Sciatic nerve (tissue), 2 donors: Measurements from ENCODE around the gene DSCAML1. TPM values are rescaled to one million over a fixed set of nuclear protein-coding genes. Genes with fewer than 3 reads are reported as not detected.

Experiments used
- ATAC-seq: fragments of 200-7000 bp; cut with Tn5 transposase; one replicate; pipeline ENCODE4 v1.9.1; 2020; ENCODE audit warnings: mild to moderate bottlenecking, moderate library complexity
- DNase-seq: peaks from one replicate; pipeline ENCODE4 v3.0.0-alpha.2; 2020; ENCODE audit warnings: low spot score
- intact Hi-C: fragments of 100-400 bp; cut with DNase I; formaldehyde crosslinking; loops from one replicate; pipeline ENCODE4 v1.14.2; 2022
- total RNA-seq: library from RNA; stranded (reverse); fragmentation: NEBNext Ultra II Directional; extraction: Animal tissue kit (Norgen Biotek cat#: 25700); gene quantifications from one replicate; pipeline ENCODE4 v1.2.1, GENCODE V29; 2021
- donor health status: DM: no; HTN: no; CAD: no.
- donor health status: DM: no; HTN: no; CAD: no.

DSCAML1 gene
- 4.2 TPM for total RNA-seq

GRCh38 chr11:117796872-117797529 is at the start of gene DSCAML1:
Gene DSCAML1, minus strand, starts transcription at chr11:117797216. Its CDS starts 137 bp downstream, at chr11:117797079.
- no peak for ATAC-seq
- intact Hi-C loops: no loop called here

DNA sequence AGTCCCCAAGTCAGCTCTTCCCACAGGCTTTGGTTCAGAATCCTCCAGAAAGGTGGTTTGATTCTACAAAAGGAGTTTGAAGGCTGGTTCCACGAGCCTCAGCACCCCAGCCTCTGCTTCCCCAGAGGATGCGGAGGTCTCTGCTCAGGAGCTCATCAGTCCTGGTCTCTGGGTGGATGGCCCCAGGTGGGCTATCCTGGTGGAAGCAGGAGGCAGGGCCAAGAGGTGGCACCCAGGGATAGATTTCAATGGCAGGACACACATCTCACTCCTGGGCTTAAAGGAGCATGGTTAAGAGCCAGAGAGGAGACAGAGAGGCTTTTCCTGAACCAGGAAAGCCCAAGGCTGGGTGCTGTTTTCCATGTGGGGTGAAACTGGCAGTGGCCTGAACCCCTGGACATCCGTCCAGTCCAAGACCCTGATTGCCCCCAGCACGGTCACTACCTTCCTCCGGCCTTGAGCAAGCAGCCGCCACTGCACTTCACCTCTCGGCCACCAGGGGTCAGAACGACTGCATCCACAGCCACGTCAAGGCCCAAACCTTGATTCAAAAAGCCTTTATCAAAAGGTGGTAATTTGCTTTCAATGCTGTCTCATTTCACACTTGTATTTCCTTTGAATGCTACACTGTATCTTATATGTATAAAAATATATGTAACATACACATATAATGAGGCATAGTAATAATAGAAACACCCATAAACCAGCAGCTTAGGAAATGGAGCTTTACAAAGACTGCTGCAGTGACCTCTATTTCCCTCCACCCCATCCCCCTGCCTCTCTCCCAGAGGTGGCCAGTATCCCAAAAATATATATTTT is 46.9 kb upstream of the DSCAML1 start:
- intact Hi-C loops: loop anchor here (2.0 to 10.0 kb wide), 2 partner anchors 61 to 105 kb away; no protein-coding TSS in a partner anchor
- DNase-seq: peak; percentile 92
- peak; percentile 80 for ATAC-seq

More at GRCh38 chr11:117796872-117797529, at the start of gene DSCAML1:
- DNase-seq: no peak

DNA sequence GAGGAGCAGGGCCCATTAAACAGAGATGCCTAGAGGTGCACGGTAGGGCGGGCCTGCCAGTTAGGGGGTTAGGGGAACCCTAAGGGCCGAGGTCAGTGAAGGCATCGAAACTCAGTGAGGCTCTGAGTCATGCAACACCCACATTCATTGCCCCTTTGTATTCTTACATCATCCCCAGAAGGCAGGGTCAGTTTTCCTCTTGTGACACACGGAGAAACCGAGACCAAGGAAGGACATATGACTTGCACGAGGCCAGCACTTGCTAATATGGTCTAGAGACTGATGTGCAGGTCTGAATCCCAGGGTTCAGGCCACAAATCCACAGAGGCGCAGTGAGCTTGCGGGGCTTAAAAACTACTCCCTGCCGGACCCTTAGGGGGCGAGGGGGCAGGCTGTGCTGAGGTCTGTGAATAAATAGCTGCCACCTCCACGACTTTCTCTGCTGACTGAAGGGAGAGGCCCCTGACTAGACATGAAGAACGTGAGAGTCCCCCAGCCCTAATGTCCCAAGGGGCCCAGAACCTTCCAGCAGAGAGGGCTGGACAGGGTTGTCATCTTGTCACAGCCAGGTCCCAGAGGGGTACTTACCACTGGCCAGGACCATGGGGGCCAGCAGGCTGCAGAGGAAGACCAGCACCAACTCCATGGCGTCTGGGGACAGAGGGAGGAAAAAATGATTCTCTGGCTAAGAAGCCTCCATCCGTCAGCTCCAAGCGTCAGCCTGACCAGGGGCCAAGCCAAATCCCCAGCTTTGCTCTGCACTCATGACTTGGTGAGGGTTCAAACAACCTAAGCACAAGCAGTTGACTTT is 45.3 kb upstream of the DSCAML1 start:
- DNase-seq: peak; percentile 62
- ATAC-seq: peak; percentile 51
- intact Hi-C loops: loop anchor here (10.0 kb wide), 1 partner anchor 62 kb away; no protein-coding TSS in a partner anchor

DNA sequence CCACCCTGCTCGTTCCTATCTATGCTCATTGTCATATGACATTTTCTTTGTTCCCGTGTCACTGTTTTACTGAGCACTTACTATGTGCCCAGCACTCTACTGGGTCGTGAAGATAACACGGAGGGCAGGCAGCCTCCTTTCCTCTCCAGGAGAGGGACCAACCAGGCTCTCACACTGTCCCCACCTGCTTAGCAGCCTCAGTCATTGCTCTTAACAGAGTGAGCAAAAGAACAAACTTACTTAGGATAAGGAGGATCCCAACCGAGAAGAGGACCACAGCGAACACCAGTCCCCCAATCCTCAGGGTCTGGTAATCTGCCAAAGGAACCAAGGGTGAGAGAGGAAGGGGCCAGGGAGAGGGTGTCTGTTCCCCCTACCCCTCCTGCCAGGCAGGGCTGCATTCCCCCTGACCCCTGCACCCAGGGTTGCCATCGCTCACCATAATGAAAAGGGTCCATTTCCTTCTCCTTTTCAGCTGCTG is 44.6 kb upstream of the DSCAML1 start:
- DNase-seq: peak; percentile 46
- peak; percentile 10 for ATAC-seq
- intact Hi-C loops: loop anchor here (10.0 kb wide), 1 partner anchor 63 kb away; no protein-coding TSS in a partner anchor

DNA sequence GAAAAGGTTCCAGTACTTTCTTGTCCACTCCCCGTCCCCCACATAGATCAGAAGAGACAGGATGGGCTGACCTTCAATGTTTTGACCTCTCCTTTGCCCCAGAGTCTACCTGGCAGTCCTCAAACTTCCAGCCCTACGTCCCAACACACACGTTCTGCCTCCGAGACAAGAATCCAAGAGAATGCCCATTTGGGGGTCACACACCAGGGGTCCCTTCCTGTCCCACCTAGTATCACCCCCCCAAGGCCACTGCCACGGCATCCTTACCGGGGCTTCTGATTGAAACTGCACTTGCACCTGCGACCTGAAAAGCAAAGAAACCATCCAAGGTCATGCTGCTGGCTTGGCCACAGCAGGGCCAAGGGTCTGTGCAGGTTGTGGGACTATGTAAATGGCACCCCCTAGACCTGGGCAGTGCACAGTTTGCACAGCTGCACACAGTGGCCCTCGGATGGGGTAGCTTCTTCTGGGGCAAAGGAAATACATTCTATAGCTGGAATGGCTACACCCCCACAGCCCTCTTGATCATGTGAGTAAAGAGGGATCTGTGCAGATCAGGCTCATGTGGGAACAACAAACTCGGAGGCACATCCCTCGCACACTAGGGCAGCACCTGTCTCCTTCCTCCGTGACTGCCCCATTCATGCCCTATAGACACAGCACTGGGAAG is 44.0 kb upstream of the DSCAML1 start:
- ATAC-seq (no peak), DNase-seq (peak; percentile 36)
- intact Hi-C loops: loop anchor here (10.0 kb wide), 1 partner anchor 64 kb away; no protein-coding TSS in a partner anchor

- intact Hi-C loops: loop anchor here (10.0 kb wide), 1 partner anchor 65 kb away; no protein-coding TSS in a partner anchor
- DNase-seq (peak; percentile 28), ATAC-seq (no peak)
These were observed 43.2 kb upstream of the DSCAML1 start for GRCh38 chr11:117839936-117840813.

DNA sequence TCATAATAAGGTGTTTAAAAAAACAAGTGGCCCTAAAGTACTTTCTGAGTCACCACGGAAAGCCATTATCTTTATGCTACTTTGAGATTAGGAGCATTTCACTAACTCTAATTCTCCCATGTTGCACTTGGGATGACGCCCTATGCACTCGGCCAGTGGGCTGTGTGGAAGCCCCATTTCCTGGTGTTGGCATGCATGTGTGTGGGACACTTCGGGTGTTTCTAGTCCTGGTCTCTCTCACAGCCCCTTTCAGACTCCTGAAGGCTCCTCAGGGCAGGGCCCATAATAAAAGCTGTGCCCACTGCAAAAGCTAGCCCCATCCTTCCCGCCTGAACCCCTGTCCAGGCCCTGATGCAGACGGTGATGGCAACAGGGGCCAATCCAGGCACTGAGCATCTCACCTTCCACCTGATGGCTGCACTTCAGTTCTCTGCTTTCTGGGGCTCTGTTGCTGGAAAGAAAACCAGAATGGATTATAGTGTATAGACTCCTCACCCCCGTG is 42.4 kb upstream of the DSCAML1 start:
- peak; percentile 18 for DNase-seq
- intact Hi-C loops: no loop called here
- ATAC-seq: no peak

DNA sequence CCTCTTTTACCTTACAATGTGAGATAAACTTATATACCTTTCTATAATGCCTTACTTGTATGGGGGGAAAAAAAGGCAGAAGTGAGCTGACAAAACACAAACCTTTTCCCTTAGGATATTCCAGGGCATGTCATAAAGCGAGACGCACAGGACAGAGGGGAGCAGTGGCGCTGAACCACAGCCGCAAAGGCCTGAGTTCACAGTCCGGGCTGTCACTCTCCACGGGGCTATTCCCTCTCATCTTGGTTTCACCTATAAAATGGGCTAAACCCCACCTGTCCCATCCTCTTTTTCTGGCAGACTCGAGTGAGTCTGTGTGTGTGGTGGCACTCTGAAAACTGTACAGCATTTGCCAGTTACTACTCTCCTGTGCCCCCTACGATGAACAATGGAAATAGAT is 41.9 kb upstream of the DSCAML1 start:
- peak; percentile 23 for DNase-seq
- ATAC-seq: no peak
- intact Hi-C loops: no loop called here

DNA sequence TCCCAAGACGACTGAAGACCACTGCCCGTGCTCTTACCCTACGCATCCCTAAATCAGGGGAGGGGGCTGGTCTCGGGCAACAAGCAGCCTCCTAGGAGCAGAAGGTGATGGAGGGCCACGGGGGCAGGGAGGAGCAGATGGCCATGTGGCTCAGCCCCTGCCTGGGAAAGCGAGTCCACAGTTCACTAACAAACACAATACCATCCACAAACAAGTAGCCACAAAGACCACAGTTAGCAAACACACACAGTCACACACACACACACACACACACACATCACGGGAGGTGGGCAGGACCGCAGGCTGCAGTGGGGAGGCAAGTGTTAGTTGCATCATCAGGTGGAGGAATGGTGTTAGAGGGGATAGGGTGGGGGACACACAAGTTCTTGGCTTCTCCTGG is 40.8 kb upstream of the DSCAML1 start:
- intact Hi-C loops: no loop called here
- ATAC-seq (no peak), DNase-seq (peak; percentile 26)

DNA sequence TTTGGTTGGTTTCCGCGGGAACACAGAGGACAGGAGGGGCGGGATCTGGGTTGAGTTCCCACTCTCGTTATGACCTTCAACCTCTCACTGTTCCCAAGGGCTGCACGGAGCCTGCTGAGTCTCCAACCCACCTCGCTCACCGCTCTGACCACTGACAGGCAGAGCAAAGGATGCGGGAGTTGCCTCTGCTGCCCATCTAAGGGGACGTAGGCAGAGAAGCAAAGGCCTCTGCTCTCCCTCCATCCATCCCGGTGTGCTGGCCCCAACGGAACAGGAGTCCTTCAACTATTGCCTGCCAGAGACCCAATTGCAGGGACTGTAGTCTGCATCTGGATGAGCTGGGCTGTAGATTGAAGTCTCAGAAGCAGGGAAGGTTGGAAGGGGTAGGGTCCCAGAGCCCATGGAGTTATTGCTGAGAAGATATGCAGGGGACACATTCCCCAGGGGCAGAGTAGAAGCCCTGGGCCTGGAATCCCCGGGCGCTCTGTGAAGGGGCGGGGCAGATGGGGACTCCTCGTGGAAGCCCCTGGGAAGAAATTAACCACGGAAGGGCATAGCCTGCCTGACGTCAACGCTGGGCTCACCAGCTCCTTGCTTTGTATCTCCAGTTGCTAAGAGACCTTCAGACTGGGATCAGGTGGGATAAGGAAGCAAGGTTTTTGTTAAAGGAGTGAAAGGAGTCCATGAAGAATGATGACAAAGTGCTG is 40.2 kb upstream of the DSCAML1 start:
- ATAC-seq (no peak), DNase-seq (peak; percentile 43)

GRCh38 chr11:117836077-117836960 is 39.3 kb upstream of the DSCAML1 start:
- ATAC-seq (no peak), DNase-seq (no peak)
- intact Hi-C loops: no loop called here

More for the DNA sequence above, 40.2 kb upstream of the DSCAML1 start:
- intact Hi-C loops: no loop called here

GRCh38 chr11:117835576-117835975 is 38.6 kb upstream of the DSCAML1 start:
- no peak for DNase-seq
- intact Hi-C loops: no loop called here
- no peak for ATAC-seq

DNA sequence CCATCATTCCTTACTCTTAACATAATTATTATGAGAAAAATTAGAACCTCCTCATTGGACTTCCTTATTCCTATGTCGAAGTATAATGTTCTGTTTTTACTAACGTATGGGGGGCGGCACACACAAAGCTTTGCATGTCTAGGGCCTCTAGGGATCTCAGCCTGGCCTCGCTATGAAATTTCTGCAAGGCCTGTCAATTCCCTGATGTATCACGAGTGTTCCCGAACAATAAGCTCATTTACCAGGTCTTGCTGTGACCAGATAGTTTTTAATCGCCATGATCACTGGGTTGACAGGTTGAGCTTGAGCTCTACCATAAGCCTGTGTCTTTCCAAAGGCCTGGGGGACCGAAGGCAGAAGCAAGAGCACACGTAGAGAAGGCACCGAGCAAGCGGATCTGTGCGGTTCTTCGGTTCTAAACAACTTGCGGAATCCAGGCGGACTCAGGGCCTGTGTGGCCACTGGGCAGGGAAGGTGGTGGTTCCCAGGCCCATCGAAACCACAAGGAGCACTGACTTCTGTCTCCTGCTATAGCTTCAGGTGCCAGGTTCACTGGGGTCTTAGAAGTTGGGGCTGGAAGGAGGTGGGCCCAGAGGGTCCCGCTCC is 37.9 kb upstream of the DSCAML1 start:
- intact Hi-C loops: no loop called here

GRCh38 chr11:117834068-117834810 is 37.2 kb upstream of the DSCAML1 start:
- ATAC-seq (no peak), DNase-seq (no peak)
- intact Hi-C loops: no loop called here

More for the DNA sequence above, 37.9 kb upstream of the DSCAML1 start:
- DNase-seq (no peak), ATAC-seq (no peak)

DNA sequence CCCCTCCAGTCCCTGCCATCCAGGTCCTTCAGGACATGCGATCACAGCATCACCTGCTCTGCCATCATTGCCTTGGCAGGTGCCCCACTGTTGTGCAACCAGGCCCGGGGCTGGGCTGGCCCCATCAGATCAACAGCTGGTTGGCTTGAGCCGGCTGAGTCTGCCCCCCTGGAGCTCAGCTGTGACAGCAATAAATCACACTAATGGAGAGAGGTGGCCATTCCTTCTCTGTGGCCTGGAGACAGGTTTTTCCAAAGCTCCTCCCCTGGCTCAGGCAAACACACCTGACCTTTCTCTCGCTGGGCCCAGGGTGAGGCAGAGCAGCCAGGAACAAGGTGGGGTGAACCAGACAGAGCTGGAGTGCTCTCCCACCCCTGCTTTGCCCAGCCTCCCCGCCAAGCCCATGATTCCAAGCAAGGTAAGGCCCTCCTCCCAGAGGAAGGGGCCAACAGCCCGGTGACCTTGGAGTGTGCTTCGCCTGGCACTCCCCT is 36.4 kb upstream of the DSCAML1 start:
- intact Hi-C loops: no loop called here
- ATAC-seq (no peak), DNase-seq (peak; percentile 54)
